Thoracic aorta (tissue), 2 donors: ENCODE measurements around the gene VCAN. TPM values are rescaled to one million over a fixed set of nuclear protein-coding genes. Genes with fewer than 3 reads are reported as not detected.
A peak's percentile ranks its signal among the peaks of the same experiment; 100 is the strongest.

ENCODE experiments used
- ATAC-seq: fragments of 150-250 bp; one replicate; pipeline ENCODE4 v1.8.0; 2017; ENCODE audit warnings: low read depth; ENCODE audit not compliant: insufficient number of reproducible peaks, low FRiP score
- DNase-seq: peaks from one replicate; pipeline ENCODE4 v3.0.0-alpha.2; 2020; ENCODE audit warnings: low spot score
- H3K27ac ChIP-seq, 2 donors: fragments of 200-600 bp; sonication (generic); 1 replicate in 1 of 2; 2 replicates in 1 of 2; pipeline ENCODE4 v1.5.1; 2016; ENCODE audit warnings: mild to moderate bottlenecking in 2 of 2, moderate library complexity in 2 of 2
- H3K27me3 ChIP-seq: fragments of 200-600 bp; sonication (generic); replicated peaks from 2 replicates; pipeline ENCODE4 v1.6.0; 2016; ENCODE audit warnings: mild to moderate bottlenecking; ENCODE audit not compliant: insufficient read depth
- H3K36me3 ChIP-seq: fragments of 200-600 bp; sonication (generic); one replicate; pipeline ENCODE4 v1.5.1; 2016
- H3K4me1 ChIP-seq, 2 donors: fragments of 200-600 bp; sonication (generic); 1 replicate in 1 of 2; 2 replicates in 1 of 2; pipeline versions ENCODE4 v1.5.1 to v1.6.0; 2016; ENCODE audit warnings: low read depth in 2 of 2, mild to moderate bottlenecking in 1 of 2; ENCODE audit not compliant: control insufficient read depth in 1 of 2
- H3K4me3 ChIP-seq: fragments of 200-600 bp; sonication (generic); 2 replicates; pipeline ENCODE4 v1.5.1; 2016; ENCODE audit warnings: mild to moderate bottlenecking
- H3K9me3 ChIP-seq: fragments of 200-600 bp; sonication (generic); 2 replicates; pipeline ENCODE4 v1.5.1; 2016
- CTCF ChIP-seq: fragments of 200-600 bp; sonication (generic); IDR thresholded peaks from one replicate; pipeline ENCODE4 v1.5.1; 2019; ENCODE audit warnings: antibody characterized with exemption
- total RNA-seq, 2 donors: library from RNA; depleted of rRNA; stranded (reverse); fragments of >200 nt; gene quantifications; one replicate each; pipeline versions ENCODE4 v1.1.0 to v1.2.3, GENCODE V29; 2016

Gene VCAN
- total RNA-seq, 2 donors from 2014 or later, result 870 to 1,101 TPM

- H3K36me3 ChIP-seq, result no peaks in the 10 kb centered on the region
- H3K27ac ChIP-seq, result peak overlapping the region; percentile 89 to 96
- H3K9me3 ChIP-seq, result no peaks in the 10 kb centered on the region
- no peak for DNase-seq
- no peak for ATAC-seq
- peak overlapping the region; percentile 79 for H3K4me3 ChIP-seq
- H3K4me1 ChIP-seq, result peaks cover 0 to 15% of the 10 kb centered on the region in 2 donors
- no peaks in the 10 kb centered on the region for H3K27me3 ChIP-seq
- no peak for TF ChIP-seq CTCF
Observed at GRCh38 chr5:83475935-83476814, 4.6 kb downstream of the VCAN start.

GRCh38 chr5:83482961-83483360 lies 11.4 kb downstream of the VCAN start:
- DNase-seq (no peak), ATAC-seq (no peak)
- H3K27ac ChIP-seq, result no peak overlapping the region
- H3K4me1 ChIP-seq, result peaks cover 0 to 3% of the 10 kb centered on the region in 2 donors
- peaks cover 19% of the 10 kb centered on the region for H3K36me3 ChIP-seq
- no peak for TF ChIP-seq CTCF
- no peaks in the 10 kb centered on the region for H3K27me3 ChIP-seq
- no peaks in the 10 kb centered on the region for H3K9me3 ChIP-seq
- no peak overlapping the region for H3K4me3 ChIP-seq

- TF ChIP-seq CTCF, result no peak
- no peaks in the 10 kb centered on the region for H3K4me1 ChIP-seq
- H3K27me3 ChIP-seq, result no peaks in the 10 kb centered on the region
- H3K9me3 ChIP-seq, result no peaks in the 10 kb centered on the region
- no peak overlapping the region for H3K4me3 ChIP-seq
- peaks cover 19% of the 10 kb centered on the region for H3K36me3 ChIP-seq
- DNase-seq (no peak), ATAC-seq (no peak)
- H3K27ac ChIP-seq, result no peak overlapping the region
Observed at GRCh38 chr5:83484294-83484693, 12.8 kb downstream of the VCAN start.

DNA sequence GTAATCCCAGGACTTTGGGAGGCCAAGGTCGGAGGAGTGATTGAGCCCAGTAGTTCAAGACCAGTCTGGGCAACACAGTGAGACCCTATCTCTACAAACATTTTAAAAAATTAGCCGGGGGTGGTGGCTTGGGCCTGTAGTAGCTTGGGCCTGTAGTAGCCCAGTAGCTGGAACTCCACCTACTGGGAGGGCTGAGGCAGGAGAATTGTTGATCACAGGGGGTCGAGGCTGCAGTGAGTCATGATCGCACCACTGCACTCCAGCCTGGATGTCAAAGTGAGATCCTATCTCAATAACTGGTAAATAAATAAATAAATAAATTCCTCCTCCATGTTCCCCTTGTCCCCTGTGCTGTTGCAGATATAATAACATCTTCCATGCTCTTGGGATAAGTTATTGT lies 14.3 kb downstream of the VCAN start:
- no peak for DNase-seq
- H3K4me3 ChIP-seq, result no peak overlapping the region
- TF ChIP-seq CTCF, result no peak
- H3K27me3 ChIP-seq, result no peaks in the 10 kb centered on the region
- ATAC-seq, result no peak
- no peaks in the 10 kb centered on the region for H3K9me3 ChIP-seq
- no peaks in the 10 kb centered on the region for H3K4me1 ChIP-seq
- H3K27ac ChIP-seq, result no peak overlapping the region
- H3K36me3 ChIP-seq, result peaks cover 24% of the 10 kb centered on the region

GRCh38 chr5:83487155-83487554 lies 15.6 kb downstream of the VCAN start:
- no peaks in the 10 kb centered on the region for H3K27me3 ChIP-seq
- H3K27ac ChIP-seq, result no peak overlapping the region
- peaks cover 29% of the 10 kb centered on the region for H3K36me3 ChIP-seq
- TF ChIP-seq CTCF, result no peak
- no peak overlapping the region for H3K4me3 ChIP-seq
- no peaks in the 10 kb centered on the region for H3K4me1 ChIP-seq
- no peaks in the 10 kb centered on the region for H3K9me3 ChIP-seq
- ATAC-seq, result no peak
- no peak for DNase-seq
